ENCODE results near the gene TBC1D21.

DNA sequence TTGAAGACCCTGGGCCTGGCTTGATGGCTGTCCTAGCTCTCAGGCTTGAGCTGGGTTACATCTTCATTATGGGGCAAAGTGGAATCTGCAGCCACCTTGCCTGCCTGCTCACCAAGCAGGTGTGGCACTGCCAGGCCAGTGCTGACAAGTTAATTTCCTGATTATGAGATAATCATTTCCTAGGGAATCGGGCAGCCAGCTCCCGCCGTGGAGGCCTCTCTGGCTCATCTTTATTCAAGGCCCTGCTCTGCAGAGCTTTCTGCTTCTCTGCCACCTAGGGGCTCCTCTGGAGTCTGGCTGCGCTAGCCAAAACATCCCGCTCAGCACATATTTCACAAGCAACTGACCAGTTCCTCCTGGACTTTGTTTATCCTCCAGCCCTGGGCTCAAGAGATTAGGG is 62.8 kb downstream of the TBC1D21 start:
- TF ChIP-seq, protein P1, sequence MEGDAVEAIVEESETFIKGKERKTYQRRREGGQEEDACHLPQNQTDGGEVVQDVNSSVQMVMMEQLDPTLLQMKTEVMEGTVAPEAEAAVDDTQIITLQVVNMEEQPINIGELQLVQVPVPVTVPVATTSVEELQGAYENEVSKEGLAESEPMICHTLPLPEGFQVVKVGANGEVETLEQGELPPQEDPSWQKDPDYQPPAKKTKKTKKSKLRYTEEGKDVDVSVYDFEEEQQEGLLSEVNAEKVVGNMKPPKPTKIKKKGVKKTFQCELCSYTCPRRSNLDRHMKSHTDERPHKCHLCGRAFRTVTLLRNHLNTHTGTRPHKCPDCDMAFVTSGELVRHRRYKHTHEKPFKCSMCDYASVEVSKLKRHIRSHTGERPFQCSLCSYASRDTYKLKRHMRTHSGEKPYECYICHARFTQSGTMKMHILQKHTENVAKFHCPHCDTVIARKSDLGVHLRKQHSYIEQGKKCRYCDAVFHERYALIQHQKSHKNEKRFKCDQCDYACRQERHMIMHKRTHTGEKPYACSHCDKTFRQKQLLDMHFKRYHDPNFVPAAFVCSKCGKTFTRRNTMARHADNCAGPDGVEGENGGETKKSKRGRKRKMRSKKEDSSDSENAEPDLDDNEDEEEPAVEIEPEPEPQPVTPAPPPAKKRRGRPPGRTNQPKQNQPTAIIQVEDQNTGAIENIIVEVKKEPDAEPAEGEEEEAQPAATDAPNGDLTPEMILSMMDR (conservative IDR thresholded peaks at IDR 0.05; ENCODE audit: low read depth, low read length), result peak; percentile 43
- TF ChIP-seq EZH2 (IDR thresholded peaks at IDR 0.05; ENCODE audit: borderline replicate concordance, low read depth, low read length, poor library complexity, severe bottlenecking), result no peak

Measured in A673 (cell line).